Rectal smooth muscle tissue (tissue), 1 donor: ENCODE measurements around the gene USP1.
A peak's percentile ranks its signal among the peaks of the same experiment; 100 is the strongest.

Source experiments
- H3K27ac ChIP-seq: one replicate; pipeline ENCODE4 v1.7.0; 2013; ENCODE audit warnings: low read depth, low read length, inconsistent platforms
- H3K27me3 ChIP-seq: one replicate; pipeline ENCODE4 v1.7.0; 2013; ENCODE audit warnings: low read length; ENCODE audit not compliant: control insufficient read depth, insufficient read depth
- H3K36me3 ChIP-seq: one replicate; pipeline ENCODE4 v1.7.0; 2013; ENCODE audit warnings: low read length; ENCODE audit not compliant: control insufficient read depth, insufficient read depth
- H3K4me1 ChIP-seq: one replicate; pipeline ENCODE4 v1.7.0; 2013; ENCODE audit warnings: low read length; ENCODE audit not compliant: control insufficient read depth, insufficient read depth
- H3K4me3 ChIP-seq: one replicate; pipeline ENCODE4 v1.7.0; 2013; ENCODE audit warnings: low read length
- H3K9ac ChIP-seq: one replicate; pipeline ENCODE4 v1.7.0; 2013; ENCODE audit warnings: low read length

USP1 gene

GRCh38 chr1:62436466-62437272 lies at the start of gene USP1:
Gene USP1 (plus strand): TSS chr1:62437049. CDS start chr1:62439868, 2,819 bp downstream.
- peaks cover 9% of the 10 kb centered on the region for H3K4me1 ChIP-seq
- H3K27me3 ChIP-seq: no peaks in the 10 kb centered on the region
- peak within 1 kb of the TSS; percentile 100 for H3K9ac ChIP-seq

GRCh38 chr1:62389531-62389930 lies 47.3 kb upstream of the USP1 start:
- H3K4me1 ChIP-seq: no peaks in the 10 kb centered on the region
- no peak overlapping the region for H3K9ac ChIP-seq
- H3K27me3 ChIP-seq: no peaks in the 10 kb centered on the region
- H3K4me3 ChIP-seq: no peak overlapping the region
- H3K27ac ChIP-seq: no peak overlapping the region
- no peaks in the 10 kb centered on the region for H3K36me3 ChIP-seq

More at GRCh38 chr1:62436466-62437272, at the start of gene USP1:
- peak within 1 kb of the TSS; percentile 87 for H3K4me3 ChIP-seq
- peak within 1 kb of the TSS; percentile 99 for H3K27ac ChIP-seq
- H3K36me3 ChIP-seq: peaks cover 1% of the 10 kb centered on the region

- Histone ChIP-seq H3K36me3 (no peaks in the 10 kb centered on the region), H3K4me3 (no peak overlapping the region), H3K27me3 (no peaks in the 10 kb centered on the region), H3K9ac (no peak overlapping the region), H3K4me1 (no peaks in the 10 kb centered on the region), H3K27ac (no peak overlapping the region)
These were observed 46.8 kb upstream of the USP1 start for GRCh38 chr1:62390071-62390470.

- Histone ChIP-seq H3K27ac (no peak overlapping the region), H3K4me3 (no peak overlapping the region), H3K9ac (no peak overlapping the region)
These were observed 45.4 kb upstream of the USP1 start for GRCh38 chr1:62391369-62391971.

GRCh38 chr1:62392951-62393350 lies 43.9 kb upstream of the USP1 start:
- no peak overlapping the region for H3K27ac ChIP-seq
- H3K9ac ChIP-seq: no peak overlapping the region
- no peaks in the 10 kb centered on the region for H3K27me3 ChIP-seq
- no peaks in the 10 kb centered on the region for H3K36me3 ChIP-seq
- no peaks in the 10 kb centered on the region for H3K4me1 ChIP-seq
- H3K4me3 ChIP-seq: no peak overlapping the region

More at GRCh38 chr1:62391369-62391971, 45.4 kb upstream of the USP1 start:
- Histone ChIP-seq H3K36me3 (no peaks in the 10 kb centered on the region), H3K4me1 (no peaks in the 10 kb centered on the region), H3K27me3 (no peaks in the 10 kb centered on the region)

GRCh38 chr1:62394646-62395045 lies 42.2 kb upstream of the USP1 start:
- Histone ChIP-seq H3K9ac (no peak overlapping the region), H3K36me3 (no peaks in the 10 kb centered on the region), H3K4me1 (no peaks in the 10 kb centered on the region), H3K4me3 (no peak overlapping the region), H3K27me3 (no peaks in the 10 kb centered on the region), H3K27ac (no peak overlapping the region)

GRCh38 chr1:62395291-62395690 lies 41.6 kb upstream of the USP1 start:
- Histone ChIP-seq H3K4me3 (no peak overlapping the region), H3K27ac (no peak overlapping the region), H3K27me3 (no peaks in the 10 kb centered on the region), H3K36me3 (no peaks in the 10 kb centered on the region), H3K9ac (no peak overlapping the region), H3K4me1 (no peaks in the 10 kb centered on the region)

- Histone ChIP-seq H3K27me3 (no peaks in the 10 kb centered on the region), H3K27ac (no peak overlapping the region), H3K4me1 (no peaks in the 10 kb centered on the region), H3K4me3 (no peak overlapping the region), H3K9ac (no peak overlapping the region), H3K36me3 (no peaks in the 10 kb centered on the region)
These were observed 40.0 kb upstream of the USP1 start for GRCh38 chr1:62396871-62397270.

GRCh38 chr1:62397301-62397700 lies 39.5 kb upstream of the USP1 start:
- Histone ChIP-seq H3K36me3 (no peaks in the 10 kb centered on the region), H3K27ac (no peak overlapping the region), H3K4me1 (no peaks in the 10 kb centered on the region), H3K27me3 (no peaks in the 10 kb centered on the region), H3K9ac (no peak overlapping the region), H3K4me3 (no peak overlapping the region)

GRCh38 chr1:62398377-62398776 lies 38.5 kb upstream of the USP1 start:
- H3K27me3 ChIP-seq: no peaks in the 10 kb centered on the region
- no peaks in the 10 kb centered on the region for H3K36me3 ChIP-seq
- no peak overlapping the region for H3K4me3 ChIP-seq
- H3K4me1 ChIP-seq: no peaks in the 10 kb centered on the region
- no peak overlapping the region for H3K9ac ChIP-seq
- H3K27ac ChIP-seq: no peak overlapping the region

GRCh38 chr1:62401034-62401760 lies 35.7 kb upstream of the USP1 start:
- H3K36me3 ChIP-seq: no peaks in the 10 kb centered on the region
- no peak overlapping the region for H3K27ac ChIP-seq
- H3K4me3 ChIP-seq: no peak overlapping the region

GRCh38 chr1:62405247-62405646 lies 31.6 kb upstream of the USP1 start:
- H3K4me3 ChIP-seq: no peak overlapping the region
- no peak overlapping the region for H3K9ac ChIP-seq
- no peaks in the 10 kb centered on the region for H3K27me3 ChIP-seq
- H3K4me1 ChIP-seq: no peaks in the 10 kb centered on the region
- no peak overlapping the region for H3K27ac ChIP-seq
- H3K36me3 ChIP-seq: no peaks in the 10 kb centered on the region

More at GRCh38 chr1:62401034-62401760, 35.7 kb upstream of the USP1 start:
- H3K9ac ChIP-seq: no peak overlapping the region
- H3K27me3 ChIP-seq: no peaks in the 10 kb centered on the region
- no peaks in the 10 kb centered on the region for H3K4me1 ChIP-seq
